IMR-90 (cell line): ENCODE results near the gene TK2. TPM values are rescaled to one million over a fixed set of nuclear protein-coding genes. Genes with fewer than 3 reads are reported as not detected.

Experiments
- ATAC-seq: fragments of 200-7000 bp; cut with Tn5 transposase; 2 replicates; pipeline ENCODE4 v1.9.1; 2020; ENCODE audit warnings: low read depth, mild to moderate bottlenecking, moderate library complexity
- BruUV-seq: library from RNA; stranded (reverse); fragments of 400-500 nt; replicated peaks from 2 replicates; lab custom pipeline; 2021; lab: Mats Ljungman, UMichigan
- CTCF ChIA-PET: fragments of 300-600 bp; formaldehyde crosslinking; extraction: SDS; loops from one replicate; lab custom pipeline; 2021; ENCODE audit warnings: antibody characterized with exemption; lab: Yijun Ruan, JAX
- POLR2A ChIA-PET: fragments of 300-600 bp; sonication (Branson Sonifier 250); formaldehyde crosslinking; loops from one replicate; lab custom pipeline; 2022; ENCODE audit warnings: antibody characterized with exemption; ENCODE audit not compliant: unreplicated experiment; lab: Charles Lee
- DNase-seq: peaks from one replicate; pipeline ENCODE4 v3.0.0; 2013
- H2AFZ ChIP-seq: replicated peaks from 2 replicates; pipeline ENCODE3; 2013; ENCODE audit warnings: low read length, mild to moderate bottlenecking; ENCODE audit not compliant: poor library complexity
- H2AK5ac ChIP-seq: 2 replicates; pipeline ENCODE4 v1.6.1; 2013; ENCODE audit warnings: low read depth, low read length, inconsistent platforms
- H2AK9ac ChIP-seq: replicated peaks from 2 replicates; pipeline ENCODE3; 2013; ENCODE audit warnings: mild to moderate bottlenecking, low read depth, low read length, moderate library complexity; ENCODE audit not compliant: poor library complexity
- H2BK120ac ChIP-seq: 2 replicates; pipeline ENCODE4 v1.6.1; 2013; ENCODE audit warnings: low read depth, low read length, inconsistent platforms
- H2BK15ac ChIP-seq: 3 replicates; pipeline ENCODE4 v1.6.1; 2013; ENCODE audit warnings: low read depth, low read length, inconsistent platforms
- H2BK20ac ChIP-seq: 2 replicates; pipeline ENCODE4 v1.6.1; 2013; ENCODE audit warnings: low read depth, mild to moderate bottlenecking, inconsistent platforms, low read length, moderate library complexity
- H2BK5ac ChIP-seq: 2 replicates; pipeline ENCODE4 v1.6.1; 2013; ENCODE audit warnings: mild to moderate bottlenecking, low read depth, low read length, inconsistent platforms; ENCODE audit not compliant: poor library complexity, severe bottlenecking
- H3K14ac ChIP-seq: replicated peaks from 2 replicates; pipeline ENCODE4 v1.6.1; 2013; ENCODE audit warnings: low read depth, low read length, inconsistent platforms
- H3K18ac ChIP-seq: 2 replicates; pipeline ENCODE4 v1.6.1; 2013; ENCODE audit warnings: low read depth, low read length, control low read depth
- H3K23ac ChIP-seq: 2 replicates; pipeline ENCODE4 v1.6.1; 2013; ENCODE audit warnings: low read depth, low read length, inconsistent platforms
- H3K27ac ChIP-seq: 2 replicates; pipeline ENCODE4 v1.5.1; 2013; ENCODE audit warnings: mild to moderate bottlenecking, control low read depth, low read length; ENCODE audit not compliant: insufficient read depth
- H3K27me3 ChIP-seq: 2 replicates; pipeline ENCODE4 v1.6.1; 2013; ENCODE audit warnings: low read length; ENCODE audit not compliant: control insufficient read depth, insufficient read depth
- H3K36me3 ChIP-seq: 2 replicates; pipeline ENCODE4 v1.6.1; 2013; ENCODE audit warnings: low read length, mixed read lengths; ENCODE audit not compliant: control insufficient read depth, insufficient read depth
- H3K4ac ChIP-seq: 2 replicates; pipeline ENCODE4 v1.6.1; 2013; ENCODE audit warnings: low read depth, low read length, inconsistent platforms
- H3K4me1 ChIP-seq: 2 replicates; pipeline ENCODE4 v1.6.1; 2013; ENCODE audit warnings: low read length, mixed read lengths; ENCODE audit not compliant: control insufficient read depth, insufficient read depth
- H3K4me2 ChIP-seq: 2 replicates; pipeline ENCODE4 v1.6.1; 2013; ENCODE audit warnings: low read depth, mild to moderate bottlenecking, control low read depth, low read length, moderate library complexity
- H3K4me3 ChIP-seq: 2 replicates; pipeline ENCODE4 v1.5.1; 2013; ENCODE audit warnings: low read depth, mild to moderate bottlenecking, control low read depth, low read length, moderate library complexity; ENCODE audit not compliant: insufficient read depth
- H3K56ac ChIP-seq: 2 replicates; pipeline ENCODE4 v1.6.1; 2013; ENCODE audit warnings: low read length, inconsistent platforms; ENCODE audit not compliant: insufficient read depth; ENCODE audit errors: extremely low read depth
- H3K79me1 ChIP-seq, 2 experiments: 2 replicates each; pipeline ENCODE4 v1.6.1; 2013; ENCODE audit warnings: low read length in 2 of 2, inconsistent platforms in 1 of 2, low read depth in 1 of 2
- H3K9ac ChIP-seq: 2 replicates; pipeline ENCODE4 v1.6.1; 2013; ENCODE audit warnings: low read depth, low read length, control low read depth
- H3K9me1 ChIP-seq: 2 replicates; pipeline ENCODE4 v1.6.1; 2013; ENCODE audit warnings: low read length, inconsistent platforms; ENCODE audit not compliant: insufficient read depth
- H3K9me3 ChIP-seq: 2 replicates; pipeline ENCODE4 v1.6.1; 2013; ENCODE audit warnings: low read length; ENCODE audit not compliant: control insufficient read depth, insufficient read depth
- H4K20me1 ChIP-seq: 2 replicates; pipeline ENCODE4 v1.6.1; 2013; ENCODE audit warnings: low read length, inconsistent platforms; ENCODE audit not compliant: insufficient read depth
- H4K5ac ChIP-seq: 2 replicates; pipeline ENCODE4 v1.6.1; 2013; ENCODE audit warnings: mild to moderate bottlenecking, low read depth, low read length, control low read depth
- H4K8ac ChIP-seq, 2 experiments: 2 replicates each; pipeline ENCODE4 v1.6.1; 2013; ENCODE audit warnings: low read depth in 2 of 2, low read length in 2 of 2, control low read depth in 1 of 2, inconsistent platforms in 1 of 2
- H4K91ac ChIP-seq: 2 replicates; pipeline ENCODE4 v1.6.1; 2013; ENCODE audit warnings: low read depth, low read length, inconsistent platforms; ENCODE audit not compliant: insufficient read depth
- BHLHE40 ChIP-seq: fragments of 150-350 bp; IDR thresholded peaks from 2 replicates; pipeline ENCODE4 v1.6.1; 2016; ENCODE audit warnings: mild to moderate bottlenecking, low read depth, low read length
- CEBPB ChIP-seq: IDR thresholded peaks from 2 replicates; pipeline ENCODE4 v1.6.1; 2012; ENCODE audit warnings: low read depth, low read length, improper control_type of control experiment
- CHD1 ChIP-seq: IDR thresholded peaks from 2 replicates; pipeline ENCODE4 v1.6.1; 2012; ENCODE audit warnings: low read depth, low read length, improper control_type of control experiment
- CTCF ChIP-seq: conservative IDR thresholded peaks from 2 replicates; pipeline ENCODE4 v1.5.1; 2012; ENCODE audit warnings: mild to moderate bottlenecking, low read depth, low read length, improper control_type of control experiment
- ELK1 ChIP-seq: fragments of 150-350 bp; IDR thresholded peaks from 2 replicates; pipeline ENCODE4 v1.6.1; 2016; ENCODE audit warnings: low read depth, mild to moderate bottlenecking, low read length, moderate library complexity, borderline replicate concordance
- FOS ChIP-seq: fragments of 150-350 bp; IDR thresholded peaks from 2 replicates; pipeline ENCODE4 v1.6.1; 2016; ENCODE audit warnings: low read depth, low read length
- MAFK ChIP-seq: IDR thresholded peaks from 2 replicates; pipeline ENCODE4 v1.6.1; 2012; ENCODE audit warnings: low read depth, low read length, improper control_type of control experiment
- MXI1 ChIP-seq: IDR thresholded peaks from 2 replicates; pipeline ENCODE4 v1.6.1; 2012; ENCODE audit warnings: low read depth, mild to moderate bottlenecking, low read length, moderate library complexity, borderline replicate concordance
- POLR2A ChIP-seq: IDR thresholded peaks from 2 replicates; pipeline ENCODE4 v1.6.1; 2012; ENCODE audit warnings: mild to moderate bottlenecking, low read depth, low read length
- RAD21 ChIP-seq: IDR thresholded peaks from 2 replicates; pipeline ENCODE4 v1.6.1; 2012; ENCODE audit warnings: low read length, improper control_type of control experiment
- RCOR1 ChIP-seq: IDR thresholded peaks from 2 replicates; pipeline ENCODE4 v1.6.1; 2012; ENCODE audit warnings: mild to moderate bottlenecking, low read length, improper control_type of control experiment; ENCODE audit not compliant: insufficient replicate concordance
- RFX5 ChIP-seq: IDR thresholded peaks from 2 replicates; pipeline ENCODE4 v1.8.0; 2012; ENCODE audit warnings: low read depth, mild to moderate bottlenecking, low read length, moderate library complexity
- SMC3 ChIP-seq: fragments of 150-350 bp; IDR thresholded peaks from 2 replicates; pipeline ENCODE4 v1.6.1; 2016; ENCODE audit warnings: low read depth, mild to moderate bottlenecking, antibody characterized with exemption, low read length, moderate library complexity
- USF2 ChIP-seq: fragments of 150-350 bp; IDR thresholded peaks from 2 replicates; pipeline ENCODE4 v1.6.1; 2017; ENCODE audit warnings: mild to moderate bottlenecking, antibody characterized with exemption, low read length, low read depth
- WGBS, 2 experiments: methylation state at CpG; one replicate each; pipeline versions ENCODE4 v1.1.5 to v1.1.7; 2013; ENCODE audit warnings: missing lambda C conversion rate in 2 of 2; ENCODE audit not compliant: insufficient read length in 1 of 2; ENCODE audit errors: extremely low coverage in 2 of 2; 5-methylcytosine and 5-hydroxymethylcytosine counted together
- dilution Hi-C: fragments of 300-500 bp; cut with HindIII; formaldehyde crosslinking; loops from one replicate; pipeline ENCODE4 v1.14.3; 2018; ENCODE audit warnings: low sequenced_read_pairs; ENCODE audit not compliant: unreplicated experiment
- in situ Hi-C: fragments of 300-500 bp; cut with MboI; formaldehyde crosslinking; loops from 3 replicates; pipeline ENCODE4 v1.14.3; 2019; ENCODE audit warnings: low sequenced_read_pairs, inconsistent platforms, mixed read lengths
- intact Hi-C: fragments of 100-400 bp; cut with micrococcal nuclease; formaldehyde crosslinking; loops from 2 replicates; pipeline ENCODE4 v1.10.0; 2022
- polyA plus RNA-seq, 3 experiments: library from polyadenylated mRNA; depleted of rRNA; stranded (reverse); fragments of >200 nt; gene quantifications; 2 replicates each; pipeline ENCODE4 v1.2.3, GENCODE V29; 2012; ENCODE audit warnings: low replicate concordance in 1 of 3
- total RNA-seq: library from RNA; depleted of rRNA; stranded (reverse); fragments of >200 nt; gene quantifications from 2 replicates; pipeline ENCODE4 v1.2.3, GENCODE V29; 2012

TK2 gene
- total and polyA plus RNA-seq, 2 of the 4 experiments (the other 2 are of a cell fraction): 14.7 to 16.5 TPM

- no peak overlapping the region for H2BK5ac ChIP-seq
- H2BK120ac ChIP-seq: no peak overlapping the region
- no peak overlapping the region for H3K14ac ChIP-seq
- in situ Hi-C loops (no loop called here), dilution Hi-C loops (no loop called here), intact Hi-C loops (no loop called here)
- no TSS peak for BruUV-seq
- no peaks in the 10 kb centered on the region for H3K9me1 ChIP-seq
- H3K4me3 ChIP-seq: no peak overlapping the region
- CTCF ChIA-PET: interaction anchor here (0.6 kb wide), 1 partner anchor 1030 kb away, joined by 3 read pairs; no protein-coding TSS in a partner anchor
- DNase-seq: no peak
- no peak overlapping the region for H2BK20ac ChIP-seq
- H3K18ac ChIP-seq: no peak overlapping the region
- H4K20me1 ChIP-seq: no peaks in the 10 kb centered on the region
- no peak for TF ChIP-seq POLR2A
- TF ChIP-seq FOS: no peak
- TF ChIP-seq SMC3: no peak
- no peak for TF ChIP-seq USF2
- no peak for TF ChIP-seq RFX5
- TF ChIP-seq RCOR1: no peak
- TF ChIP-seq MAFK: no peak
- TF ChIP-seq CEBPB: no peak
- no peak for TF ChIP-seq RAD21
- TF ChIP-seq CHD1: no peak
- no peak for TF ChIP-seq MXI1
- TF ChIP-seq BHLHE40: no peak
- no peak for TF ChIP-seq ELK1
- TF ChIP-seq CTCF: no peak
- no peak overlapping the region for H2AFZ ChIP-seq
- no peak overlapping the region for H3K27ac ChIP-seq
- 85% methylated on average over 7 of the region's 26 CpGs; no CpG with 5 or more reads in 1 of the 2 experiments for whole genome bisulfite sequencing, 2 experiments
- H4K8ac ChIP-seq: no peak overlapping the region
- H2BK15ac ChIP-seq: no peak overlapping the region
- no peak overlapping the region for H3K4ac ChIP-seq
- H3K9ac ChIP-seq: no peak overlapping the region
- no peak for ATAC-seq
- POLR2A ChIA-PET: no interaction called here
- no peak overlapping the region for H4K91ac ChIP-seq
- no peak overlapping the region for H2AK9ac ChIP-seq
- no peak overlapping the region for H3K56ac ChIP-seq
- no peaks in the 10 kb centered on the region for H3K4me1 ChIP-seq
- H3K79me1 ChIP-seq: no peaks in the 10 kb centered on the region
- H3K23ac ChIP-seq: no peak overlapping the region
- H4K5ac ChIP-seq: no peak overlapping the region
- no peak overlapping the region for H2AK5ac ChIP-seq
- H3K27me3 ChIP-seq: peaks cover 35% of the 10 kb centered on the region
- H3K4me2 ChIP-seq: no peak overlapping the region
- peaks cover 5% of the 10 kb centered on the region; the same call in 1 of the 2 replicates for H3K9me3 ChIP-seq
- no peaks in the 10 kb centered on the region for H3K36me3 ChIP-seq
Observed at GRCh38 chr16:66469291-66469946, 80.5 kb downstream of the TK2 start.
